PC-9 (cell line): ENCODE results near the gene ANKLE1.

Source experiments
- CTCF ChIP-seq: fragments of 200-600 bp; sonication (generic); conservative IDR thresholded peaks from 2 replicates; pipeline ENCODE4 v1.6.1; 2017; ENCODE audit warnings: mixed run types, antibody characterized with exemption, mild to moderate bottlenecking, moderate library complexity
- EZH2 ChIP-seq: fragments of 200-600 bp; sonication (generic); IDR thresholded peaks from 2 replicates; pipeline ENCODE4 v1.8.0; 2017; ENCODE audit warnings: antibody characterized with exemption, low read depth

DNA sequence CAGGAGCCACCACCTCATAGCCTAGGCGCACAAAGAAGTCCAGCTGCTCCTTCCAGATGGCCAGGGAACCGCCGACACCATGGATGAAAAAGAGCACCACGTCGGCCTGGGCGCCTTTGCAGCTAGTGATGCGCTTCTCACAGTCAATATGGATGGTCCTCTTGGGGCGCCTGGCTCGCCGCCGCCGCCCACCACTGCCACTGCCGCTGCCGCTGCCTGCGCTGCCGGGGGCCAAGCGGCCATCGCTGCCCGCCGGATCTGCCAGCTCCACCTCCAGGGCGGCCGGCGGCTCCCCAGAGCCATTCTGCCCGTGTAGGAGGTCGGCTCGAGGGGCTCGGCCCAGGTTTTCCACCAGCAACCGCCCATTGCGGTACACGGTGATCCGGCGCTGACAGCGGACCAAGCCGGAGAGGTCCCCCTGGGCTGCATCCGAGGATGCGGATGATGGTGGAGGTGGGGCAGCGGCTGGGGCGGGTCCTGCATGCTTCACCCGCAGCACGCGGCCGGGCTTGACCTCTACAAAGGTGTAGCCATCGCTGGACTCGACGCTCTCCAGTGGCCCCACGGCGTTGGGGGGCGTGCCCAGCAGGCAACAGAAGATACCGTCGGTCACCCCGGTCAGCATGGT is 19.4 kb downstream of the ANKLE1 start:
- TF ChIP-seq CTCF (no peak), EZH2 (no peak)
